HepG2 (cell line): Measurements from ENCODE around the gene GGA3. TPM values are rescaled to one million over a fixed set of nuclear protein-coding genes. Genes with fewer than 3 reads are reported as not detected.
A peak's percentile ranks its signal among the peaks of the same experiment; 100 is the strongest.

Experiments used
- CBFB ChIP-seq: sonication (generic); formaldehyde crosslinking; IDR thresholded peaks from 2 replicates; pipeline ENCODE4 v1.4.0; 2020; ENCODE audit warnings: missing genetic modification reagents
- CBX5 ChIP-seq: sonication (generic); formaldehyde crosslinking; IDR thresholded peaks from 2 replicates; pipeline ENCODE4 v1.4.0; 2020; ENCODE audit warnings: missing genetic modification reagents, borderline replicate concordance
- GABPB1 ChIP-seq: IDR thresholded peaks from 2 replicates; pipeline ENCODE4 v1.6.1; 2016; ENCODE audit warnings: mild to moderate bottlenecking, missing genetic modification reagents, moderate library complexity, missing compliant biosample characterization
- HHEX ChIP-seq: IDR thresholded peaks from 2 replicates; pipeline ENCODE4 v1.6.1; 2016; ENCODE audit warnings: control low read depth
- KAT7 ChIP-seq: IDR thresholded peaks from 2 replicates; pipeline ENCODE4 v1.6.1; 2018; ENCODE audit warnings: borderline replicate concordance, missing compliant biosample characterization
- NCOA5 ChIP-seq: sonication (generic); formaldehyde crosslinking; IDR thresholded peaks from 2 replicates; pipeline ENCODE4 v1.4.0; 2020; ENCODE audit warnings: missing genetic modification reagents
- NFYC ChIP-seq: IDR thresholded peaks from 2 replicates; pipeline ENCODE4 v1.6.1; 2016; ENCODE audit warnings: missing genetic modification reagents, missing compliant biosample characterization
- SNRNP70 ChIP-seq: fragments of 200-400 bp; formaldehyde crosslinking; IDR thresholded peaks from 2 replicates; pipeline ENCODE4 v1.6.1; 2017; ENCODE audit warnings: mild to moderate bottlenecking, low read depth, low read length, moderate library complexity
- ZNF543 ChIP-seq: sonication (generic); formaldehyde crosslinking; IDR thresholded peaks from 2 replicates; pipeline ENCODE4 v1.4.0; 2020; ENCODE audit warnings: mild to moderate bottlenecking, missing genetic modification reagents
- ZSCAN20 ChIP-seq: sonication (generic); formaldehyde crosslinking; IDR thresholded peaks from 2 replicates; pipeline ENCODE4 v1.4.0; 2020; ENCODE audit warnings: missing genetic modification reagents, mild to moderate bottlenecking, borderline replicate concordance
- polyA plus RNA-seq, 8 experiments: library from polyadenylated mRNA; depleted of rRNA in 3 of 8; stranded (reverse) in 7 of 8; unstranded in 1 of 8; fragments of >200 nt; fragmentation: Illumina TruSeq in 4 of 8; extraction: Trizol in 4 of 8; gene quantifications; 2 replicates each; pipeline versions ENCODE4 v1.2.1 to v1.2.3, GENCODE V29; 2011 to 2016; ENCODE audit warnings: low read depth in 4 of 8, missing spikeins in 1 of 8, mixed read lengths in 1 of 8; ENCODE audit not compliant: insufficient read depth in 1 of 8
- total RNA-seq, 5 experiments: library from RNA; depleted of rRNA; stranded (reverse); fragments of >200 nt; fragmentation: Illumina TruSeq; extraction: Trizol; gene quantifications; 2 replicates each; pipeline ENCODE4 v1.2.3, GENCODE V29; 2016; ENCODE audit warnings: low read depth in 1 of 5
- TF ChIP-seq, protein P1 (sequence below): sonication (generic); formaldehyde crosslinking; IDR thresholded peaks from 2 replicates; pipeline ENCODE4 v1.8.0; 2023; ENCODE audit warnings: mild to moderate bottlenecking, missing genetic modification reagents
- TF ChIP-seq, protein P2 (sequence below): sonication (generic); formaldehyde crosslinking; IDR thresholded peaks from 2 replicates; pipeline ENCODE4 v1.8.0; 2022; ENCODE audit warnings: low read depth, missing genetic modification reagents
- TF ChIP-seq, protein P3 (sequence below): sonication (generic); formaldehyde crosslinking; IDR thresholded peaks from 2 replicates; pipeline ENCODE4 v1.5.0; 2020; ENCODE audit warnings: missing genetic modification reagents
- TF ChIP-seq, protein P4 (sequence below): sonication (generic); formaldehyde crosslinking; IDR thresholded peaks from 2 replicates; pipeline ENCODE4 v1.8.0; 2022; ENCODE audit warnings: mild to moderate bottlenecking, missing genetic modification reagents, moderate library complexity

The GGA3 gene
- total and polyA plus RNA-seq, 2 of the 13 experiments (the other 11 are each of a cell fraction or from before 2014, with no cell fraction given): 28.4 to 43.7 TPM

DNA sequence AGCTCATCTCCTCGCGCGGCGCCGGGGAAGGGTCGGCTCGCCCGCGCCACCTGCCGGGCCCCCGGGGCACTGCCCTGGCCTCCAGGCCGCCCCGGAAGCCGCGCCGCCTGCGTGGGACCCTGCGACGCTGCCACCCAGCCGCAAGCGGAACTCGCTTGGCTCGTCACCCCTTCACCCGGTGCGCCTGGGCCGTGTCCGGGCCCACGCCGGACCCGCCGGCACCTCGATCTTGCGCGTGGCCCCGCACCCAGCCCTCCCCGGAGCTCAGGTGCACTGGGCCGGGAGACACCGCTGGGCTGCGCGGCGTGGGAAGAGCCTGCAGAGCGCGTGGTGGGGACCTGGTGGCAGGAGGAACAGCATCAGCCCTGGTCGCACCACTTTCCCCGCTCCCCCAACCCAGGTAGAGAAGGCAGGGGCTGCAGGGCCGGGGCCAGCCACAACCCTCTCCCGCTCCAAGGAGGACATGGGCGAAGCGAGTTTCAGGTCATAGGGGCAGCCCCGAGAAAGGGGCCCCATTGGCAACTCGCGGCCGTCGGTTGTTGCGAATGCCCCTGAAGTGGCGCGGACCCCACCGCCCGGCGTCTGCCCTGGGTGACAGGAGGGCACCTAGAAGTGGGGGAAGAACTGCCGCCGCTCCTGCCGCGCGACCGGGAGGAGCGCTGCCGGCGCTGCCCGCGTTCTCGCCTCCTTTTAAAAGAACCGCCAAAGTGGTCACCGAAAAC lies 10.0 kb upstream of the GGA3 start (continued):
- TF ChIP-seq, protein P1, sequence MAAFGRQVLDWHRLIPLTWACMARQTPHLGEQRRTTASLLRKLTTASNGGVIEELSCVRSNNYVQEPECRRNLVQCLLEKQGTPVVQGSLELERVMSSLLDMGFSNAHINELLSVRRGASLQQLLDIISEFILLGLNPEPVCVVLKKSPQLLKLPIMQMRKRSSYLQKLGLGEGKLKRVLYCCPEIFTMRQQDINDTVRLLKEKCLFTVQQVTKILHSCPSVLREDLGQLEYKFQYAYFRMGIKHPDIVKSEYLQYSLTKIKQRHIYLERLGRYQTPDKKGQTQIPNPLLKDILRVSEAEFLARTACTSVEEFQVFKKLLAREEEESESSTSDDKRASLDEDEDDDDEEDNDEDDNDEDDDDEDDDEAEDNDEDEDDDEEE (CRISPR knock-in tag): peak; percentile 50; the same call in 1 of the 2 replicates
- no peak; the same call in 1 of the 2 replicates for TF ChIP-seq KAT7 (CRISPR knock-in tag)
- TF ChIP-seq NFYC (CRISPR knock-in tag): peak; percentile 9; the same call in 1 of the 2 replicates
- TF ChIP-seq HHEX (CRISPR knock-in tag): no peak
- no peak for TF ChIP-seq SNRNP70
- TF ChIP-seq, protein P2, sequence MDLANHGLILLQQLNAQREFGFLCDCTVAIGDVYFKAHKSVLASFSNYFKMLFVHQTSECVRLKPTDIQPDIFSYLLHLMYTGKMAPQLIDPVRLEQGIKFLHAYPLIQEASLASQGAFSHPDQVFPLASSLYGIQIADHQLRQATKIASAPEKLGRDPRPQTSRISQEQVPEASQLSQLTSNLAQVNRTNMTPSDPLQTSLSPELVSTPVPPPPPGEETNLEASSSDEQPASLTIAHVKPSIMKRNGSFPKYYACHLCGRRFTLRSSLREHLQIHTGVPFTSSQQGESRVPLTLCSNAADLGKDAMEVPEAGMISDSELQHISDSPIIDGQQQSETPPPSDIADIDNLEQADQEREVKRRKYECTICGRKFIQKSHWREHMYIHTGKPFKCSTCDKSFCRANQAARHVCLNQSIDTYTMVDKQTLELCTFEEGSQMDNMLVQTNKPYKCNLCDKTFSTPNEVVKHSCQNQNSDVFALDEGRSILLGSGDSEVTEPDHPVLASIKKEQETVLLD (CRISPR knock-in tag): peak; percentile 66; the same call in 1 of the 2 replicates
- TF ChIP-seq CBFB: no peak; the same call in 1 of the 2 replicates
- TF ChIP-seq, protein P3, sequence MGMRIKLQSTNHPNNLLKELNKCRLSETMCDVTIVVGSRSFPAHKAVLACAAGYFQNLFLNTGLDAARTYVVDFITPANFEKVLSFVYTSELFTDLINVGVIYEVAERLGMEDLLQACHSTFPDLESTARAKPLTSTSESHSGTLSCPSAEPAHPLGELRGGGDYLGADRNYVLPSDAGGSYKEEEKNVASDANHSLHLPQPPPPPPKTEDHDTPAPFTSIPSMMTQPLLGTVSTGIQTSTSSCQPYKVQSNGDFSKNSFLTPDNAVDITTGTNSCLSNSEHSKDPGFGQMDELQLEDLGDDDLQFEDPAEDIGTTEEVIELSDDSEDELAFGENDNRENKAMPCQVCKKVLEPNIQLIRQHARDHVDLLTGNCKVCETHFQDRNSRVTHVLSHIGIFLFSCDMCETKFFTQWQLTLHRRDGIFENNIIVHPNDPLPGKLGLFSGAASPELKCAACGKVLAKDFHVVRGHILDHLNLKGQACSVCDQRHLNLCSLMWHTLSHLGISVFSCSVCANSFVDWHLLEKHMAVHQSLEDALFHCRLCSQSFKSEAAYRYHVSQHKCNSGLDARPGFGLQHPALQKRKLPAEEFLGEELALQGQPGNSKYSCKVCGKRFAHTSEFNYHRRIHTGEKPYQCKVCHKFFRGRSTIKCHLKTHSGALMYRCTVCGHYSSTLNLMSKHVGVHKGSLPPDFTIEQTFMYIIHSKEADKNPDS (CRISPR knock-in tag): no peak
- 0 out of 2 replicates have a peak, but pooled peaks have one; percentile 21 for TF ChIP-seq CBX5 (CRISPR knock-in tag)
- TF ChIP-seq ZSCAN20 (CRISPR knock-in tag): no peak
- TF ChIP-seq, protein P4, sequence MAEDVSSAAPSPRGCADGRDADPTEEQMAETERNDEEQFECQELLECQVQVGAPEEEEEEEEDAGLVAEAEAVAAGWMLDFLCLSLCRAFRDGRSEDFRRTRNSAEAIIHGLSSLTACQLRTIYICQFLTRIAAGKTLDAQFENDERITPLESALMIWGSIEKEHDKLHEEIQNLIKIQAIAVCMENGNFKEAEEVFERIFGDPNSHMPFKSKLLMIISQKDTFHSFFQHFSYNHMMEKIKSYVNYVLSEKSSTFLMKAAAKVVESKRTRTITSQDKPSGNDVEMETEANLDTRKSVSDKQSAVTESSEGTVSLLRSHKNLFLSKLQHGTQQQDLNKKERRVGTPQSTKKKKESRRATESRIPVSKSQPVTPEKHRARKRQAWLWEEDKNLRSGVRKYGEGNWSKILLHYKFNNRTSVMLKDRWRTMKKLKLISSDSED: peak; percentile 30; the same call in 1 of the 2 replicates
- TF ChIP-seq NCOA5 (CRISPR knock-in tag): no peak
- TF ChIP-seq GABPB1: peak; percentile 80
- TF ChIP-seq ZNF543: 0 out of 2 replicates have a peak, but pooled peaks have one; percentile 23
